Uterus (tissue), 4 donors: ENCODE results near the gene MSL2. TPM values are rescaled to one million over a fixed set of nuclear protein-coding genes. Genes with fewer than 3 reads are reported as not detected.
"Not testable (repeated sequence)": the region's sequence is repeated elsewhere in the genome, so short reads cannot be mapped to it uniquely, and the experiment has no call there.

Source experiments
- DNase-seq, 2 donors: peaks; one replicate each; pipeline ENCODE4 v3.0.0-alpha.2; 2019 to 2020
- H3K27ac ChIP-seq, 2 donors: fragments of 200-600 bp; sonication (generic); 1 replicate in 1 of 2; 2 replicates in 1 of 2; pipeline ENCODE4 v1.5.1; 2016 to 2018
- H3K27me3 ChIP-seq, 2 donors: fragments of 200-600 bp; sonication (generic); one replicate each; pipeline ENCODE4 v1.5.1; 2018 to 2019; ENCODE audit warnings: control low read depth in 1 of 2
- H3K36me3 ChIP-seq, 2 donors: fragments of 200-600 bp; sonication (generic); one replicate each; pipeline ENCODE4 v1.5.1; 2019; ENCODE audit warnings: control low read depth in 1 of 2
- H3K4me1 ChIP-seq, 2 donors: fragments of 200-600 bp; sonication (generic); one replicate each; pipeline ENCODE4 v1.5.1; 2018 to 2019; ENCODE audit warnings: control low read depth in 1 of 2
- H3K4me3 ChIP-seq, 2 donors: fragments of 200-600 bp; sonication (generic); 1 replicate in 1 of 2; 2 replicates in 1 of 2; pipeline ENCODE4 v1.5.1; 2018 to 2019; ENCODE audit warnings: mild to moderate bottlenecking in 1 of 2
- H3K9me3 ChIP-seq, 2 donors: fragments of 200-600 bp; sonication (generic); one replicate each; pipeline ENCODE4 v1.5.1; 2019; ENCODE audit warnings: control low read depth in 1 of 2
- CTCF ChIP-seq, 4 experiments: fragments of 200-600 bp in 2 of 4; fragments of 450-650 bp in 2 of 4; sonication (generic) in 2 of 4; IDR thresholded peaks; one replicate each; pipeline ENCODE4 v1.5.1; 2016 to 2019; ENCODE audit warnings: antibody characterized with exemption in 4 of 4, mild to moderate bottlenecking in 2 of 4, moderate library complexity in 1 of 4
- POLR2A ChIP-seq, 2 donors: fragments of 450-650 bp; IDR thresholded peaks; one replicate each; pipeline ENCODE4 v1.6.1; 2016; ENCODE audit warnings: antibody characterized with exemption in 2 of 2, mild to moderate bottlenecking in 1 of 2, moderate library complexity in 1 of 2
- intact Hi-C: fragments of 100-400 bp; cut with DNase I; formaldehyde crosslinking; loops from one replicate; pipeline ENCODE4 v1.15.1; 2023; ENCODE audit warnings: low total_unique reads
- total RNA-seq, 4 donors: library from RNA; depleted of rRNA in 3 of 4; stranded (reverse); fragments of >200 nt in 3 of 4; gene quantifications; one replicate each; pipeline versions ENCODE4 v1.1.0 to v1.2.4, GENCODE V29; 2014 to 2023
- donor health status: DM: yes; HTN: yes; CAD: no.

The MSL2 gene
- total RNA-seq, 4 donors from 2014 or later, result 17.7 to 53.0 (median 32.9) TPM

DNA sequence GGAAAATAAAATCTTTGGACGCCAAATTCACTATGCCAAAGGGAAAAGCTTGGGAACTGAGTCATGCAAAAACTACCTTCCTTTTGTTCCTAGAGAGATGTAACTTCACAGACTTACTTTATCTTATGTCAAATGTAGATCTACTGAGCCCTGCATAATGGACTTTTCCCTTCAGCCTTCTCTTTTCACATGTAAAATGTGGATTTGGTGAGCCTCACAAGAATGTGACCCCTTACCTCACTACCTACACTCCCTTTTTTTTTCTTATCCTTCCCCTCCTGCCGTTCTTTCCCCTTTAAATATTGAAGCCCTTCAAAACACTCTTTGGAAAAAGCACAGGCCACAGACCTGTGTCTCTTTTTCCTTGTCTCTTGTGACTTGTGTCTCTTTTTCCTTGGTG lies 40.0 kb upstream of the MSL2 start:
- H3K36me3 ChIP-seq, result no peaks in the 10 kb centered on the region
- no peaks in the 10 kb centered on the region for H3K4me1 ChIP-seq
- intact Hi-C loops, result no loop called here
- no peak overlapping the region for H3K27ac ChIP-seq
- no peaks in the 10 kb centered on the region for H3K9me3 ChIP-seq
- no peak for DNase-seq
- no peak overlapping the region for H3K4me3 ChIP-seq
- H3K27me3 ChIP-seq, result no peaks in the 10 kb centered on the region
- no peak for TF ChIP-seq CTCF (IDR thresholded peaks at IDR 0.05)
- no peak for TF ChIP-seq POLR2A (IDR thresholded peaks at IDR 0.05)

DNA sequence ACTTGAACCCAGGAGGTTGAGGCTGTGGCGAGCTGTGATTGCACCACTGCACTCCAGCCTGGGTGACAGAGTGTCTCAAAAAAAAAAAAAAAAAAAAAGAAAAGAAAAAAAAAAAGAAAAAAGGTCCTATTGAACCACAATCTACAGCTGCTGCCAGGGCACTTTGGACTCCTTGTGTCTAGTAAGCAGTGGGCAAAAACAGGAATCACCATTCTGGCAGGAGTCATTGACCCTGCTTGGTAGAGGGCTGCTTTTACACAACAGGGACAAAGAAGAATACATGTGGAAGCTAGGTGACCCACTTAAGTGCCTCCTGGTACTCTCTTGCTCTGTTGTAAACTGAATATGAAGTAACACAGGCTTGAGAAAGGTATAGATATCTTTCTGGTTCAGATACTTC lies 39.4 kb upstream of the MSL2 start:
- intact Hi-C loops, result no loop called here
- no peaks in the 10 kb centered on the region for H3K36me3 ChIP-seq
- TF ChIP-seq CTCF (IDR thresholded peaks at IDR 0.05) (no peak), POLR2A (IDR thresholded peaks at IDR 0.05) (no peak)
- DNase-seq, result no peak
- no peaks in the 10 kb centered on the region for H3K4me1 ChIP-seq
- no peaks in the 10 kb centered on the region for H3K9me3 ChIP-seq
- no peak overlapping the region for H3K27ac ChIP-seq
- no peak overlapping the region for H3K4me3 ChIP-seq
- no peaks in the 10 kb centered on the region for H3K27me3 ChIP-seq

DNA sequence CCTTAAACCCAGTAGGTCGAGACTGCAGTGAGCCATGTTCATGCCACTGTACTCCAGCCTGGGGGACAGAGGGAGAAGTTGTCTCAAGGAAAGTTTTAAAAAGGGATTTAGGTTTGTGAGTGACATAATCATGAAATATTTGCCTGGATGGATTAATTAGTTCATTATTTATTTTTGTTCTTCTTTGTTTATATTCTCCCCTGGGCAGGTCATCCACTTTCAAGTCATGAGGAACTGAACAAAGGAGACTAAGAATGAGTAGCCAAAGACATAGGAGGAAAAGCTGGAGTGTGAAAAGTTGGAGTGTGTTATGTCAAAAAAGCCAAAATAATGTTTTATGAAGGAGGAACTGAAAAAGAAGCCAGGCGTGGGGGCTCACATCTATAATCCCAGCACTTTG lies 36.3 kb upstream of the MSL2 start:
- intact Hi-C loops, result no loop called here

DNA sequence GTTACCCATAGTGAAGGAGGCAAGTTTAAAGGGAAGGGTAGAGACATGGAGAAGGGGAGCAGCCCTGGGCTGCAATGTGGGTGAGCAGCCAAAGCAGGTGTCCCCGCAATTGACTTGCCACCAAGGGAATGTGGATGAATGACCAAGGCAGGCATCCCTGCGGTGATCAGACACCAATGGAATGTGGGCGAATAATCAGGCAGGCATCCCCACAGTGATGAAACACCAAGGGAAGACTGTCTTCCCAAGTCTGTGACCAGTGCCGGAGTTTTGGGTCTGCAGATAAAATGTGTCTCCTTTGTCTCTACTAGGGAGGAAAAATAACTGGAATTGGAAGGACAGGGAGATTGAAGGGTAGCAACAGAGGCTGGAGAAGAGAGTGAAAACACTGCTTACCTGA lies 26.6 kb upstream of the MSL2 start:
- H3K36me3 ChIP-seq, H3K4me1 ChIP-seq, H3K4me3 ChIP-seq, H3K27ac ChIP-seq, intact Hi-C loops, DNase-seq, H3K9me3 ChIP-seq, H3K27me3 ChIP-seq: not testable (repeated sequence)

More for the DNA sequence above, 36.3 kb upstream of the MSL2 start:
- no peak for TF ChIP-seq CTCF (IDR thresholded peaks at IDR 0.05)
- TF ChIP-seq POLR2A (IDR thresholded peaks at IDR 0.05), result no peak
- no peaks in the 10 kb centered on the region for H3K36me3 ChIP-seq
- no peak for DNase-seq
- no peak overlapping the region for H3K4me3 ChIP-seq
- H3K9me3 ChIP-seq, result no peaks in the 10 kb centered on the region
- no peaks in the 10 kb centered on the region for H3K4me1 ChIP-seq
- H3K27ac ChIP-seq, result no peak overlapping the region
- H3K27me3 ChIP-seq, result no peaks in the 10 kb centered on the region

- no peak overlapping the region for H3K4me3 ChIP-seq
- no peak for DNase-seq
- no peaks in the 10 kb centered on the region for H3K9me3 ChIP-seq
- H3K36me3 ChIP-seq, result no peaks in the 10 kb centered on the region
- intact Hi-C loops, result no loop called here
- TF ChIP-seq CTCF (IDR thresholded peaks at IDR 0.05), result no peak
- no peak for TF ChIP-seq POLR2A (IDR thresholded peaks at IDR 0.05)
- H3K27me3 ChIP-seq, result no peaks in the 10 kb centered on the region
- H3K4me1 ChIP-seq, result no peaks in the 10 kb centered on the region
- no peak overlapping the region for H3K27ac ChIP-seq
These were observed 15.4 kb upstream of the MSL2 start for GRCh38 chr3:136211547-136211946.

- no peaks in the 10 kb centered on the region for H3K36me3 ChIP-seq
- no peaks in the 10 kb centered on the region for H3K9me3 ChIP-seq
- no peak overlapping the region for H3K27ac ChIP-seq
- no peaks in the 10 kb centered on the region for H3K27me3 ChIP-seq
- no peaks in the 10 kb centered on the region for H3K4me1 ChIP-seq
- intact Hi-C loops, result no loop called here
- no peak for TF ChIP-seq POLR2A (IDR thresholded peaks at IDR 0.05)
- no peak for TF ChIP-seq CTCF (IDR thresholded peaks at IDR 0.05)
- no peak overlapping the region for H3K4me3 ChIP-seq
- DNase-seq, result no peak
These were observed 13.8 kb upstream of the MSL2 start for GRCh38 chr3:136209921-136210320.
